Measurements from ENCODE around the gene ZNF300. TPM values are rescaled to one million over a fixed set of nuclear protein-coding genes. Genes with fewer than 3 reads are reported as not detected.

The ZNF300 gene
- total and polyA plus RNA-seq, 2 donors (not counting 3 experiments of a cell fraction or from before 2014, with no cell fraction given): 4.6 to 9.6 TPM

DNA sequence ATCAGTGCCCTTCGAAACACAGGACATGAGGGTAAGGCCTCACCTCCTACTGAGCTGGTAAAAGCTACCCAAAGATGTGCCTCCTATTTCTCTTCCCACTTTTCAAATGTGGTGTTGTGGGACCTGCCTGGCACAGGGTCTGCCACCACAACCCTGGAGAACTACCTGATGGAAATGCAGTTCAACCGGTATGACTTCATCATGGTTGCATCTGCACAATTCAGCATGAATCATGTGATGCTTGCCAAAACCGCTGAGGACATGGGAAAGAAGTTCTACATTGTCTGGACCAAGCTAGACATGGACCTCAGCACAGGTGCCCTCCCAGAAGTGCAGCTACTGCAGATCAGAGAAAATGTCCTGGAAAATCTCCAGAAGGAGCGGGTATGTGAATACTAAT lies 56.5 kb downstream of the ZNF300 start:
- no TSS peak for BruUV-seq (replicated peaks)
- TF ChIP-seq GATA2 (IDR thresholded peaks at IDR 0.05; ENCODE audit: insufficient read depth, insufficient read length, low read depth, low read length): no peak
- no peak for TF ChIP-seq POLR2A (IDR thresholded peaks at IDR 0.05; ENCODE audit: low read depth, low read length)
- TF ChIP-seq POLR2AphosphoS5 (IDR thresholded peaks at IDR 0.05; ENCODE audit: insufficient read depth, low read depth, low read length): no peak
- no peak for TF ChIP-seq EZH2 (IDR thresholded peaks at IDR 0.05; ENCODE audit: borderline replicate concordance, low read depth, low read length, severe bottlenecking)
- TF ChIP-seq MYC (IDR thresholded peaks at IDR 0.05; ENCODE audit: low read depth, low read length): no peak
- no peak for TF ChIP-seq JUN (IDR thresholded peaks at IDR 0.05; ENCODE audit: borderline replicate concordance, insufficient read depth, insufficient read length, low read depth)
- TF ChIP-seq, protein P1, sequence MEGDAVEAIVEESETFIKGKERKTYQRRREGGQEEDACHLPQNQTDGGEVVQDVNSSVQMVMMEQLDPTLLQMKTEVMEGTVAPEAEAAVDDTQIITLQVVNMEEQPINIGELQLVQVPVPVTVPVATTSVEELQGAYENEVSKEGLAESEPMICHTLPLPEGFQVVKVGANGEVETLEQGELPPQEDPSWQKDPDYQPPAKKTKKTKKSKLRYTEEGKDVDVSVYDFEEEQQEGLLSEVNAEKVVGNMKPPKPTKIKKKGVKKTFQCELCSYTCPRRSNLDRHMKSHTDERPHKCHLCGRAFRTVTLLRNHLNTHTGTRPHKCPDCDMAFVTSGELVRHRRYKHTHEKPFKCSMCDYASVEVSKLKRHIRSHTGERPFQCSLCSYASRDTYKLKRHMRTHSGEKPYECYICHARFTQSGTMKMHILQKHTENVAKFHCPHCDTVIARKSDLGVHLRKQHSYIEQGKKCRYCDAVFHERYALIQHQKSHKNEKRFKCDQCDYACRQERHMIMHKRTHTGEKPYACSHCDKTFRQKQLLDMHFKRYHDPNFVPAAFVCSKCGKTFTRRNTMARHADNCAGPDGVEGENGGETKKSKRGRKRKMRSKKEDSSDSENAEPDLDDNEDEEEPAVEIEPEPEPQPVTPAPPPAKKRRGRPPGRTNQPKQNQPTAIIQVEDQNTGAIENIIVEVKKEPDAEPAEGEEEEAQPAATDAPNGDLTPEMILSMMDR (IDR thresholded peaks at IDR 0.05; ENCODE audit: extremely low read depth in 1 of 2, insufficient read depth in 1 of 2, low read depth in 1 of 2, low read length in 2 of 2): no peak
- no peak for TF ChIP-seq FOS (IDR thresholded peaks at IDR 0.05; ENCODE audit: borderline replicate concordance, insufficient read depth, low read length)
- TF ChIP-seq MAX (IDR thresholded peaks at IDR 0.05; ENCODE audit: insufficient read depth, insufficient read length): no peak
- dilution Hi-C loops (cut with MboI; ENCODE audit: extremely low pct_ligation_motif_present, low sequenced_read_pairs) (no loop called here), intact Hi-C loops (cut with micrococcal nuclease) (loop anchor here (5.0 kb wide), 2 partner anchors 46 to 391 kb away; no protein-coding TSS in a partner anchor)
- Histone ChIP-seq H3K27me3 (ENCODE audit: control insufficient read depth in 2 of 2, insufficient read depth in 2 of 2, low read length in 2 of 2) (peaks cover 8 to 14% of the 10 kb centered on the region in 2 experiments), H3K27ac (ENCODE audit: insufficient read depth, low read depth, low read length) (no peak overlapping the region), H3K4me3 (replicated peaks in 1 of 3; ENCODE audit: insufficient read depth in 1 of 3, low read depth in 1 of 3, low read length in 3 of 3) (no peak overlapping the region), H4K20me1 (replicated peaks; ENCODE audit: control insufficient read depth, extremely low read depth, insufficient read depth, low read length) (no peaks in the 10 kb centered on the region), H3K4me2 (ENCODE audit: insufficient read depth, low read length) (no peak overlapping the region), H3K9me1 (replicated peaks; ENCODE audit: control insufficient read depth, extremely low read depth, insufficient read depth, low read length) (no peaks in the 10 kb centered on the region), H3K36me3 (ENCODE audit: control insufficient read depth in 2 of 2, extremely low read depth in 1 of 2, insufficient read depth in 2 of 2, low read length in 2 of 2) (no peaks in the 10 kb centered on the region), H3K79me2 (ENCODE audit: control insufficient read depth, insufficient read depth, low read length) (no peaks in the 10 kb centered on the region), H3K9ac (replicated peaks; ENCODE audit: extremely low read depth, insufficient read depth, low read length) (no peak overlapping the region), H3K4me1 (ENCODE audit: control insufficient read depth, extremely low read depth, insufficient read depth, low read length) (no peaks in the 10 kb centered on the region), H2AFZ (ENCODE audit: low read depth, low read length) (no peak overlapping the region), H3K9me3 (replicated peaks; ENCODE audit: control insufficient read depth, insufficient read depth, low read length) (no peaks in the 10 kb centered on the region)
- CTCF ChIA-PET: interaction anchor here (1.6 to 3.8 kb wide), 3 partner anchors 47 to 389 kb away, joined by 7 to 86 read pairs (median 82); no protein-coding TSS in a partner anchor
- DNase-seq (ENCODE audit: low read depth, low spot score) (no peak), FAIRE-seq (no peak)
- POLR2A ChIA-PET: no interaction called here

Measured in endothelial cell of umbilical vein (primary cell).